GM19438 (cell line): ENCODE data around the gene DHRS13.
"Not testable (repeated sequence)": the region's sequence is repeated elsewhere in the genome, so short reads cannot be mapped to it uniquely, and the experiment has no call there.

Source experiments
- ATAC-seq: cut with Tn5 transposase; IDR thresholded peaks from one replicate; pipeline ENCODE4 v1.9.1; 2021; ENCODE audit warnings: low read depth; ENCODE audit not compliant: unreplicated experiment

DHRS13 gene

DNA sequence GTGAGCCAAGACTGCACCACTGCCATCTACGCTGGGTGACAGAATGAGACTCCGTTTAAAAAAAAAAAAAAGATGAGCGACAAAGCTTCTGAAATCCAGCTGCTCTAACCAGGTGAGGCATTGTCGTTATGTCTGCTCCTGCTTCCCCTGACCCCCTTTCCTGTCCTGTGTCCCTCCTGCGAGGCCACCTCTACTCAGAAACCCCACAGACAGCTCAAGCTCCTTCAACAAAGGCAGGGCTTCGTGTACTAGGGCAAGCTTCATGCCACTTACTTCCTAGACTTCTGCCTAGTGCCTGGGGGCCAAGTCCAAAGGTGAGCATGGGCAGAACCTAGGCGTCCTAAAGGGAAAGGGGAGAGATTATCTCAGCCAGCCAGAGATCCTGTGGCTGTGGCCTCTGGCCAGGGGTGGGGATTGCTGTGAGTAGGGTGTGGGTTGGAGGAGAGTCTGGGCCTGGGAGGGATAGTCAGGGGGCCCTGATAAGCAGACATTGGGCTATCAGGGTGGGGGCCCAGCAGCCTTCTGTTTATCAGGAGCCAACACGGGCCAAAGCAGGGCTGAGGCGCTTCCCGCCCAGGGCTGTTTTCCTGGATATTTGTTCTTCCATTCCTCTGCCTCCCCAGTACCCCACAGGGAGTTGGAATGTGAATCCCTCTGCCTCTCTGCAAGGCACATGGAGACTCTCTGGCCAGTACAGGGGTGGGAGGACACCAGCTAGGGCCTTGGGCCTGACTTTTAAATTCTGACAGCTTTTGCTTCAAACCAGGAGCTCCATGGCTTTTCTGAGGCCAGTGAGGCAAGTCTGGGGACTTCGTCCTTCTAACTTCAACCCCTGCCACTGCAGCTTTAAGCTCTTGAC lies 37.7 kb downstream of the DHRS13 start:
- no peak for ATAC-seq

DNA sequence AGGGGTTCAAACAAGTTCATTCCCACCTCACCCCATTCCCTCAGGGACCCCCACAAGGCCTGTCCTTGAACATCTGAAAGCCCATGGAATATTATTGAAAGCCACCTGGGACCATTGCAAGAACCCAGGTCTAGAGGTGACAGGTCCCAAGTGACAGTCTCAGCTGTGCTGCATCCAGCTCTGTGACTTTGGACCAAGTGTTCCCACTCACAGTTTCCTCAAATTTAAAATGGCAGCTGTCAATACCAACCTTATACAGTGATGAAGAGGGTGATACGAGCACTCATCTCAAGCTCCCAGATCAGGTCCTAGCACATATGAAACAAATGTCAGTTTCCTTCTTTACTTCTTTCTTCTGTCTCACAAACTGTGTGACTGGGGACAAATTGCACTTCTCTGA lies 38.9 kb downstream of the DHRS13 start:
- ATAC-seq = no peak

- no peak for ATAC-seq
Observed at GRCh38 chr17:28862561-28862960, 40.3 kb downstream of the DHRS13 start.

- ATAC-seq = no peak
Observed at GRCh38 chr17:28861393-28862203, 41.3 kb downstream of the DHRS13 start.

- no peak for ATAC-seq
Observed at GRCh38 chr17:28860363-28860808, 42.5 kb downstream of the DHRS13 start.

GRCh38 chr17:28858801-28859355 lies 44.0 kb downstream of the DHRS13 start:
- no peak for ATAC-seq

GRCh38 chr17:28857905-28858800 lies 44.7 kb downstream of the DHRS13 start:
- no peak for ATAC-seq

GRCh38 chr17:28856028-28856574 lies 46.8 kb downstream of the DHRS13 start:
- ATAC-seq = no peak

GRCh38 chr17:28855336-28855679 lies 47.6 kb downstream of the DHRS13 start:
- ATAC-seq = no peak

DNA sequence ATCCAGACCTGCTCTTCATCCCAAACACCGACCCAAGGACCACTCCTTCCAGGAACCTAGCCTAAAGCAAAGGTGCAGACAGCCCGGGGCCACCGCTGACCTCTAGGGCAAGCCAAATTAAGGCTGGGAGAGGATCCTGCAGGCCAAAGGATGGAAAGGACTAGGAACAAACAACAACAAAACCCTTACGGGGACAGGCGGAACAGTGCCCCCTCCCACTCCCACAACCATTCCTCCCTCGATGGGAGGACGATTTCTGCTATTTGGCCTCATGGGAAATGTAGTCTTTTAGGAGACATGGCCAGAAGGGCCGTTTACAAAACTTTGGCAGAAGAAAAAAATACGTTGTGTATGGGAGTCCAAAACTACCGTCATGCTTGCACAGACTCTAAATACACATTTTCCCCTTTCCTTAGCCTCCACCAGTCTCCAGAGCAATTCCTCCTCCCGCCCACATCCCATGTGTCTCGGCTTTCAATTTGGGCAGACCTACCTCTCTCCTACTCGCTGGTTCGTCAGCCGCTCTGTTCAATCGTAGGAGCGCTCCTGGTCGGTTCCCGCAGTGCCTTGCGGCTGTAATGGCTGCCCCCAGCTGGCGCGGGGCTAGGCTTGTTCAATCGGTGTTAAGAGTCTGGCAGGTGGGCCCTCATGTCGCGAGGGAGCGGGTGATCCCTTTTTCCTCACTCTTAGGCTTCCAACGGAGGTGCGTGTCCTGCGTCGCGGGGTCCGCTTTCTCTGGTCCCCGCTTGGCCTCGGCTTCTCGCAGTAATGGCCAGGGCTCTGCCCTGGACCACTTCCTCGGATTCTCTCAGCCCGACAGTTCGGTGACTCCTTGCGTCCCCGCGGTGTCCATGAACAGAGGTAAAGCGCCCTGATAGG lies 48.2 kb downstream of the DHRS13 start, which contains the start of gene ERAL1:
ERAL1 (plus strand) TSS at position 560 of the 879 bp plus-strand sequence; CDS start at position 579, 19 bp downstream.
- peak; percentile 96 for ATAC-seq

GRCh38 chr17:28853295-28853694 lies 49.6 kb downstream of the DHRS13 start:
- no peak for ATAC-seq

- ATAC-seq = no peak
Observed at GRCh38 chr17:28849281-28849680, 53.6 kb downstream of the DHRS13 start.

GRCh38 chr17:28848667-28849066 lies 54.2 kb downstream of the DHRS13 start:
- not testable (repeated sequence) for ATAC-seq
